RCC 7860 (cell line): Measurements from ENCODE around the gene TAAR9.

ENCODE experiments used
- DNase-seq: peaks from one replicate; pipeline ENCODE4 v3.0.0-alpha.2; 2015; ENCODE audit warnings: low spot score
- FAIRE-seq: peaks from 2 replicates; lab custom pipeline; 2012; peaks lifted over from hg19 to GRCh38; lab: Jason Lieb, UNC

Gene TAAR9

GRCh38 chr6:132537977-132538376 lies at the start of gene TAAR9:
TAAR9 (plus strand) TSS chr6:132538277; CDS start chr6:132538290, 13 bp downstream.
- FAIRE-seq, result no peak

GRCh38 chr6:132489376-132489775 lies 48.7 kb upstream of the TAAR9 start:
- FAIRE-seq, result no peak
- no peak for DNase-seq

More at GRCh38 chr6:132537977-132538376, at the start of gene TAAR9:
- no peak for DNase-seq

GRCh38 chr6:132490024-132490423 lies 48.1 kb upstream of the TAAR9 start:
- no peak for FAIRE-seq
- DNase-seq, result no peak

GRCh38 chr6:132490478-132491204 lies 47.4 kb upstream of the TAAR9 start:
- no peak for DNase-seq
- no peak for FAIRE-seq

GRCh38 chr6:132491303-132491702 lies 46.8 kb upstream of the TAAR9 start:
- DNase-seq (no peak), FAIRE-seq (no peak)

GRCh38 chr6:132491881-132492280 lies 46.2 kb upstream of the TAAR9 start:
- FAIRE-seq, result no peak
- DNase-seq, result no peak

- FAIRE-seq (no peak), DNase-seq (no peak)
Observed at GRCh38 chr6:132494954-132495353, 43.1 kb upstream of the TAAR9 start.

- no peak for FAIRE-seq
- DNase-seq, result no peak
Observed at GRCh38 chr6:132495604-132496079, 42.4 kb upstream of the TAAR9 start.

GRCh38 chr6:132496519-132497180 lies 41.4 kb upstream of the TAAR9 start:
- DNase-seq (no peak), FAIRE-seq (no peak)

- no peak for FAIRE-seq
- DNase-seq, result no peak
Observed at GRCh38 chr6:132498638-132499037, 39.4 kb upstream of the TAAR9 start.

- no peak for FAIRE-seq
- DNase-seq, result no peak
Observed at GRCh38 chr6:132499757-132500156, 38.3 kb upstream of the TAAR9 start.

GRCh38 chr6:132504757-132505156 lies 33.3 kb upstream of the TAAR9 start:
- DNase-seq (no peak), FAIRE-seq (no peak)

- FAIRE-seq (no peak), DNase-seq (no peak)
Observed at GRCh38 chr6:132505158-132505557, 32.9 kb upstream of the TAAR9 start.

- DNase-seq (no peak), FAIRE-seq (no peak)
Observed at GRCh38 chr6:132506461-132506860, 31.6 kb upstream of the TAAR9 start.

- no peak for FAIRE-seq
- DNase-seq, result no peak
Observed at GRCh38 chr6:132506869-132507808, 30.9 kb upstream of the TAAR9 start.

GRCh38 chr6:132511210-132511830 lies 26.8 kb upstream of the TAAR9 start:
- no peak for FAIRE-seq

GRCh38 chr6:132511831-132512220 lies 26.3 kb upstream of the TAAR9 start:
- DNase-seq (no peak), FAIRE-seq (no peak)

More at GRCh38 chr6:132511210-132511830, 26.8 kb upstream of the TAAR9 start:
- DNase-seq, result no peak

GRCh38 chr6:132512342-132512637 lies 25.8 kb upstream of the TAAR9 start:
- FAIRE-seq (no peak), DNase-seq (no peak)

- DNase-seq (peak; percentile 60), FAIRE-seq (no peak)
Observed at GRCh38 chr6:132512638-132513632, 25.1 kb upstream of the TAAR9 start, which contains the start of gene STX7. STX7 (minus strand) TSS chr6:132513116; CDS start chr6:132503530, 9,586 bp downstream.
